A549 (cell line): ENCODE results near the gene UNC5B.

Source experiments
- CHD2 ChIP-seq: fragments of 150-350 bp; IDR thresholded peaks from 2 replicates; pipeline ENCODE4 v1.6.1; 2014; ENCODE audit warnings: low read length; ENCODE audit not compliant: partially characterized antibody
- CTCF ChIP-seq: fragments of >200 bp; sonication (Bioruptor Twin); formaldehyde crosslinking; IDR thresholded peaks from 3 replicates; pipeline ENCODE4 v1.5.1; 2016
- EP300 ChIP-seq, 2 experiments: fragments of >200 bp; sonication (Bioruptor Twin); formaldehyde crosslinking; IDR thresholded peaks; 2 replicates in 1 of 2; 3 replicates in 1 of 2; pipeline ENCODE4 v1.6.1; 2016 to 2017
- HDAC2 ChIP-seq: fragments of 200-600 bp; sonication (generic); IDR thresholded peaks from 2 replicates; pipeline ENCODE4 v1.6.1; 2016
- HMGXB4 ChIP-seq: fragments of 250-450 bp; sonication (Bioruptor Pico); IDR thresholded peaks from 2 replicates; pipeline ENCODE4 v1.5.0; 2021; ENCODE audit warnings: mild to moderate bottlenecking, moderate library complexity, borderline replicate concordance
- JUN ChIP-seq, 2 experiments: fragments of >200 bp; sonication (Bioruptor Twin); formaldehyde crosslinking; IDR thresholded peaks; 2 replicates in 1 of 2; 3 replicates in 1 of 2; pipeline ENCODE4 v1.6.1; 2016 to 2017
- JUNB ChIP-seq: fragments of >200 bp; sonication (Bioruptor Twin); formaldehyde crosslinking; IDR thresholded peaks from 2 replicates; pipeline ENCODE4 v1.6.1; 2016
- POLR2A ChIP-seq: IDR thresholded peaks from 2 replicates; pipeline ENCODE4 v1.6.1; 2012; ENCODE audit warnings: mild to moderate bottlenecking, low read length
- POLR2AphosphoS2 ChIP-seq: conservative IDR thresholded peaks from 2 replicates; pipeline ENCODE4 v1.6.1; 2012; ENCODE audit warnings: low read length, improper control_type of control experiment, inconsistent platforms
- RFX5 ChIP-seq: fragments of 450-650 bp; IDR thresholded peaks from 2 replicates; pipeline ENCODE4 v1.7.1; 2014; ENCODE audit warnings: antibody characterized with exemption, mild to moderate bottlenecking, moderate library complexity
- ZC3H11A ChIP-seq: fragments of 450-650 bp; IDR thresholded peaks from 2 replicates; pipeline ENCODE4 v1.6.1; 2014; ENCODE audit warnings: antibody characterized with exemption, mild to moderate bottlenecking

DNA sequence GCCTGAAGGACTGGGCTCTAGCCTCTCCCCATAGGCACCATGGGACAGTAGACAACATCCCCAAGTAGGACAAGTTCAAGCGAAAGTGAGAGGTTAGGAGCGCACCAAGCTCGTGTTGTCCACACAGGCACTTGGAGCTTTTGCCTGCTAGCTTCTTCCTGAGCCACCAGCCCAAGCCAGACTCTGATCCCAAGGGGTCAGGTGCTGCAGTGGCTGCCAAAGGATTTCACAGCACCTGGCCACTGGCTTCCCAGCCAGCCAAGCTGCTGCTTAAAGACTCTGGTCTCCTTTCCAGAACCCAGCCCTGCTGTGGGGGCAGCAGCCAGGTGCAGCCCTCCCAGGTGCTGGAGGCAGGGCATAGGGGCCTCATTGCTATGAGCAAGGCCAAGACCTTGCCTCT, 33.0 kb upstream of the UNC5B start:
- TF ChIP-seq HDAC2 (no peak), POLR2AphosphoS2 (no peak), CTCF (no peak), ZC3H11A (no peak), CHD2 (no peak), HMGXB4 (CRISPR knock-in tag) (no peak), JUN (IDR thresholded peaks at IDR 0.05) (no peak), EP300 (IDR thresholded peaks at IDR 0.05) (no peak), POLR2A (no peak), RFX5 (no peak), JUNB (no peak)
